Mesenchymal stem cell (in vitro differentiated cells and primary cell): Measurements from ENCODE around the gene ZMIZ2.

Experiments used
- DNase-seq: peaks from one replicate; pipeline ENCODE4 v3.0.0-alpha.2; 2013
- H2AFZ ChIP-seq: one replicate; pipeline ENCODE4 v1.6.1; 2013; ENCODE audit warnings: low read depth, mild to moderate bottlenecking, control low read depth, inconsistent platforms, low read length, moderate library complexity
- H2AK5ac ChIP-seq: 2 replicates; pipeline ENCODE4 v1.6.1; 2013; ENCODE audit warnings: low read length, moderate library complexity, mild to moderate bottlenecking, inconsistent platforms; ENCODE audit not compliant: severe bottlenecking
- H2BK120ac ChIP-seq: one replicate; pipeline ENCODE4 v1.6.1; 2013; ENCODE audit warnings: low read depth, mild to moderate bottlenecking, inconsistent platforms, low read length, moderate library complexity
- H2BK12ac ChIP-seq, 2 experiments: one replicate each; pipeline ENCODE4 v1.6.1; 2013; ENCODE audit warnings: inconsistent platforms in 2 of 2, low read length in 2 of 2, mild to moderate bottlenecking in 2 of 2, moderate library complexity in 2 of 2, control low read depth in 1 of 2
- H2BK15ac ChIP-seq: one replicate; pipeline ENCODE4 v1.6.1; 2013; ENCODE audit warnings: mild to moderate bottlenecking, low read depth, inconsistent platforms; ENCODE audit not compliant: poor library complexity, severe bottlenecking
- H2BK5ac ChIP-seq: 2 replicates; pipeline ENCODE4 v1.6.1; 2013; ENCODE audit warnings: low read depth, mild to moderate bottlenecking, low read length, control low read depth, inconsistent platforms; ENCODE audit not compliant: poor library complexity, severe bottlenecking
- H3K14ac ChIP-seq, 2 experiments: one replicate each; pipeline ENCODE4 v1.6.1; 2013; ENCODE audit warnings: inconsistent platforms in 2 of 2, low read length in 2 of 2, control low read depth in 1 of 2, mild to moderate bottlenecking in 1 of 2, moderate library complexity in 1 of 2
- H3K18ac ChIP-seq, 2 experiments: one replicate each; pipeline ENCODE4 v1.6.1; 2013; ENCODE audit warnings: inconsistent platforms in 2 of 2, low read length in 2 of 2, control low read depth in 1 of 2, low read depth in 1 of 2, mild to moderate bottlenecking in 1 of 2
- H3K23ac ChIP-seq, 2 experiments: one replicate each; pipeline ENCODE4 v1.6.1; 2013; ENCODE audit warnings: inconsistent platforms in 2 of 2, low read length in 2 of 2, mild to moderate bottlenecking in 2 of 2, moderate library complexity in 2 of 2, control low read depth in 1 of 2
- H3K27ac ChIP-seq: 2 replicates; pipeline ENCODE4 v1.5.1; 2013; ENCODE audit warnings: mild to moderate bottlenecking, moderate library complexity, low read length, control low read depth, inconsistent platforms; ENCODE audit not compliant: poor library complexity, severe bottlenecking
- H3K27me3 ChIP-seq, 2 experiments: 2 replicates each; pipeline versions ENCODE4 v1.6.1 to v1.7.0; 2013; ENCODE audit warnings: low read length in 2 of 2, mild to moderate bottlenecking in 2 of 2, moderate library complexity in 2 of 2, control low read depth in 1 of 2, inconsistent platforms in 1 of 2; ENCODE audit not compliant: control insufficient read depth in 1 of 2, insufficient read depth in 1 of 2
- H3K36me3 ChIP-seq, 2 experiments: 2 replicates each; pipeline versions ENCODE4 v1.6.1 to v1.7.0; 2013; ENCODE audit warnings: low read length in 2 of 2, control low read depth in 1 of 2, inconsistent platforms in 1 of 2, low read depth in 1 of 2, mild to moderate bottlenecking in 1 of 2; ENCODE audit not compliant: insufficient read depth in 2 of 2, control insufficient read depth in 1 of 2
- H3K4ac ChIP-seq, 2 experiments: one replicate each; pipeline ENCODE4 v1.6.1; 2013; ENCODE audit warnings: inconsistent platforms in 2 of 2, low read length in 2 of 2, mild to moderate bottlenecking in 2 of 2, moderate library complexity in 2 of 2, control low read depth in 1 of 2, low read depth in 1 of 2
- H3K4me1 ChIP-seq: 2 replicates; pipeline ENCODE4 v1.6.1; 2013; ENCODE audit warnings: low read depth, low read length, control low read depth; ENCODE audit not compliant: control insufficient read depth, insufficient read depth
- H3K4me2 ChIP-seq: 2 replicates; pipeline ENCODE4 v1.6.1; 2013; ENCODE audit warnings: low read length, mild to moderate bottlenecking, inconsistent platforms; ENCODE audit not compliant: poor library complexity, severe bottlenecking
- H3K4me3 ChIP-seq, 2 experiments: 2 replicates each; pipeline versions ENCODE4 v1.5.1 to v1.7.0; 2013; ENCODE audit warnings: low read length in 2 of 2, mild to moderate bottlenecking in 2 of 2, control low read depth in 1 of 2, low read depth in 1 of 2; ENCODE audit not compliant: insufficient read depth in 1 of 2
- H3K79me1 ChIP-seq: replicated peaks from 2 replicates; pipeline ENCODE4 v1.6.1; 2013; ENCODE audit warnings: mild to moderate bottlenecking, control low read depth, low read length, inconsistent platforms; ENCODE audit not compliant: poor library complexity, severe bottlenecking
- H3K9ac ChIP-seq: 2 replicates; pipeline ENCODE4 v1.7.0; 2013; ENCODE audit warnings: mild to moderate bottlenecking, low read length, moderate library complexity
- H3K9me3 ChIP-seq: 2 replicates; pipeline ENCODE4 v1.7.0; 2013; ENCODE audit warnings: mild to moderate bottlenecking, low read length; ENCODE audit not compliant: control insufficient read depth
- H4K8ac ChIP-seq: one replicate; pipeline ENCODE4 v1.6.1; 2013; ENCODE audit warnings: inconsistent platforms, mild to moderate bottlenecking, low read length, moderate library complexity
- H4K91ac ChIP-seq: one replicate; pipeline ENCODE4 v1.6.1; 2013; ENCODE audit warnings: mild to moderate bottlenecking, low read length, inconsistent platforms
- WGBS: methylation state at CpG from one replicate; pipeline ENCODE4 v1.1.7; 2013; ENCODE audit warnings: mixed read lengths; 5-methylcytosine and 5-hydroxymethylcytosine counted together

ZMIZ2 gene

DNA sequence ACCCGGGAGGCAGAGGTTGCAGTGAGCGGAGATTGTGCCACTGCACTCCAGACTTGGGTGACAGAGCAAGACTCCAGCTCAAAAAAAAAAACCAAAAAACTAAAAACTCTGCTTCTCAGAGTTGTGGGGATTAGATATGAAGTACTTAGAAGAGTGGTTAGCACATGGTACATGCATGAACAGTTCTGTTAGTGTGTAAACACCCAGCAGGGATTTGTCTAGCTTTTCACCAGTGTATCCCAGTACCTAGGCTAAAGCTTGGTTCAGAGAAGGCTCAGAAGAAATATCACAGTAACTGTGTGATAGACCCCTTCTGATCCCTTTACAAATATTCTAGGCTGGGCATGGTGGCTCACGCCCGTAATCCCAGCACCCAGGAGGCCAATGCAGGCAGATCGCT, 57.3 kb downstream of the ZMIZ2 start:
- H3K9me3 ChIP-seq, result no peaks in the 10 kb centered on the region
- no peak overlapping the region for H4K8ac ChIP-seq
- H3K4me2 ChIP-seq, result no peak overlapping the region
- no peak overlapping the region for H2AK5ac ChIP-seq
- no peak overlapping the region for H2AFZ ChIP-seq
- H2BK15ac ChIP-seq, result no peak overlapping the region
- no peak overlapping the region for H2BK12ac ChIP-seq
- no peaks in the 10 kb centered on the region for H3K27me3 ChIP-seq
- H3K9ac ChIP-seq, result no peak overlapping the region
- H3K27ac ChIP-seq, result no peak overlapping the region
- WGBS, result 100% methylated on average over 5 of the region's 5 CpGs
- no peak overlapping the region for H3K23ac ChIP-seq
- H4K91ac ChIP-seq, result no peak overlapping the region
- H2BK5ac ChIP-seq, result no peak overlapping the region
- H3K4me1 ChIP-seq, result peaks cover 6% of the 10 kb centered on the region
- H3K79me1 ChIP-seq, result peaks cover 10% of the 10 kb centered on the region
- no peak overlapping the region for H2BK120ac ChIP-seq
- H3K36me3 ChIP-seq, result peaks cover 32 to 36% of the 10 kb centered on the region in 2 experiments
- no peak overlapping the region for H3K14ac ChIP-seq
- no peak overlapping the region for H3K4me3 ChIP-seq
- no peak for DNase-seq
- no peak overlapping the region for H3K4ac ChIP-seq
- no peak overlapping the region for H3K18ac ChIP-seq

DNA sequence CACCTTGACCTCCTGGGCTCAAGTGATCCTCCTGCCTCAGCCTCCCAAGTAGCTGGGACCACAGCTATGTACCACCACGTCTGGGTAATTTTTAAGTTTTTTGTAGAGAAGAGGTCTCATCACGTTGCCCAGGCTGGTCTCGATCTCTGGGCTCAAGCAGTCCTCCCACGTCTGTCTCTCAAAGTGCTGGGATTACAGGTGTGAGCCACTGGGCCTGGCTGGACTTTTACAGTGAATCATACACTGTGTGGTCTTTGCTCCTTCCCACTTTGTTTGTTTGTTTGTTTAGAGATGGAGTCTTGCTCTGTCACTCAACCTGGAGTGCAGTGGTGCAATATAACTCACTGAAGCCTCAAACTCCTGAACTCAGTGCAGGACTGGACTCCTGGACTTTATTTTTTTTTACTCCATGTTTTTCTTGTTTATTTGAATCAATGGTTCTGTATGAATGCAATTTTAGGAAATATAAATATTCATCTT, 60.3 kb downstream of the ZMIZ2 start:
- no peak overlapping the region for H3K4ac ChIP-seq
- H3K27ac ChIP-seq, result no peak overlapping the region
- DNase-seq, result no peak
- H3K9ac ChIP-seq, result no peak overlapping the region
- H2BK15ac ChIP-seq, result no peak overlapping the region
- H3K23ac ChIP-seq, result no peak overlapping the region
- no peaks in the 10 kb centered on the region for H3K9me3 ChIP-seq
- no peak overlapping the region for H2BK12ac ChIP-seq
- H3K4me3 ChIP-seq, result no peak overlapping the region
- no peak overlapping the region for H4K8ac ChIP-seq
- no peak overlapping the region for H3K4me2 ChIP-seq
- H3K27me3 ChIP-seq, result no peaks in the 10 kb centered on the region
- no peak overlapping the region for H3K14ac ChIP-seq
- peaks cover 2% of the 10 kb centered on the region for H3K79me1 ChIP-seq
- H3K36me3 ChIP-seq, result peaks cover 8 to 10% of the 10 kb centered on the region in 2 experiments
- 91% methylated on average over 4 of the region's 4 CpGs for WGBS
- H2AFZ ChIP-seq, result no peak overlapping the region
- H3K4me1 ChIP-seq, result peaks cover 2% of the 10 kb centered on the region
- H2BK5ac ChIP-seq, result no peak overlapping the region
- H2BK120ac ChIP-seq, result no peak overlapping the region
- H3K18ac ChIP-seq, result no peak overlapping the region
- H2AK5ac ChIP-seq, result no peak overlapping the region
- no peak overlapping the region for H4K91ac ChIP-seq

DNA sequence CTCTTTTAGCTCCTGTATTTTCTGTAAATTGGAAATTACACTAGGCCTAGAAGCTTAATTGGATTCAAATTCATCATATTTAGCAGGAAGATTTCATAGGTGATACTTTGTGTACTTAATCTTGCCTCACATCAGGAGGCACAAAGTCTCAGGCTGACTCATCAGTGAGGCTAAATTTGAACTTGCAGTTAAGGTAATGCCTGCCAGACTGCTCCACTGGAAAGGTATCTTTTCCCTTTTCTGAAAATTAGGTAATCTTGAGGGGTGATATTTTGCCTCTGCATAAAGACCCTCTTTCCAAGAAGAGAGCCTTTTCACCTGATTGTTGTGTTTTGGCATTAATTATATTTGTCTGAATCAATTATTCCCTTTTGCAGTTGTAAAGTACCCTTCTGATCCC, 62.4 kb downstream of the ZMIZ2 start:
- Histone ChIP-seq H3K18ac (no peak overlapping the region), H4K8ac (no peak overlapping the region), H3K27ac (no peak overlapping the region), H4K91ac (no peak overlapping the region), H2BK120ac (no peak overlapping the region), H3K4me1 (no peaks in the 10 kb centered on the region), H3K4me2 (no peak overlapping the region), H2BK5ac (no peak overlapping the region), H2AK5ac (no peak overlapping the region), H3K23ac (no peak overlapping the region), H3K27me3 (no peaks in the 10 kb centered on the region), H3K9ac (no peak overlapping the region), H3K36me3 (no peaks in the 10 kb centered on the region), H3K14ac (no peak overlapping the region), H3K4ac (no peak overlapping the region), H2BK15ac (no peak overlapping the region), H3K9me3 (no peaks in the 10 kb centered on the region), H2AFZ (no peak overlapping the region), H3K79me1 (no peaks in the 10 kb centered on the region), H2BK12ac (no peak overlapping the region), H3K4me3 (no peak overlapping the region)
- no peak for DNase-seq

DNA sequence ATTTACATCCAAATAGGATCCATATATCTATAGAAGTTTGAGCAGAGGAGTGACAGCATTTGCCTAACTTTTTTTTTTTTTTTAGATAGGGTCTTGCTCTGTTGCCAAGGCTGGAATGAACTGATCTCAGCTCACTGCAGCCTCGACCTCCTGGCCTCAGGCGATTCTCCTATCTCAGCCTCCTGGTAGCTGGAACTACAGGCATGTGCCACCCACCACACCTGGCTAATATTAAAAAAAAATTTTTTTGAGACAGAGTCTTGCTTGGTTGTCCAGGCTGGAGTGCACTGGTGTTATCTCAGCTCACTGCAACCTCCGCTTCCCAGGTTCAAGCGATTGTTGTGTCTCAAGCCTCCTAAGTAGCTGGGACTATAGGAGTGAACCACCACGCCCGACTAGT, 62.9 kb downstream of the ZMIZ2 start:
- no peak overlapping the region for H3K4me3 ChIP-seq
- H3K4me1 ChIP-seq, result no peaks in the 10 kb centered on the region
- H3K9me3 ChIP-seq, result no peaks in the 10 kb centered on the region
- no peak overlapping the region for H2BK120ac ChIP-seq
- H2BK15ac ChIP-seq, result no peak overlapping the region
- DNase-seq, result no peak
- H2BK12ac ChIP-seq, result no peak overlapping the region
- H3K9ac ChIP-seq, result no peak overlapping the region
- no peak overlapping the region for H3K18ac ChIP-seq
- no peak overlapping the region for H3K14ac ChIP-seq
- H3K27ac ChIP-seq, result no peak overlapping the region
- H3K79me1 ChIP-seq, result no peaks in the 10 kb centered on the region
- H3K36me3 ChIP-seq, result no peaks in the 10 kb centered on the region
- no peak overlapping the region for H2BK5ac ChIP-seq
- H3K23ac ChIP-seq, result no peak overlapping the region
- no peaks in the 10 kb centered on the region for H3K27me3 ChIP-seq
- H2AK5ac ChIP-seq, result no peak overlapping the region
- 94% methylated on average over 4 of the region's 6 CpGs for WGBS
- no peak overlapping the region for H3K4ac ChIP-seq
- H4K91ac ChIP-seq, result no peak overlapping the region
- H2AFZ ChIP-seq, result no peak overlapping the region
- H3K4me2 ChIP-seq, result no peak overlapping the region
- H4K8ac ChIP-seq, result no peak overlapping the region
